HepG2 (cell line): ENCODE measurements around the gene CPT1C. TPM values are rescaled to one million over a fixed set of nuclear protein-coding genes. Genes with fewer than 3 reads are reported as not detected.

Experiments
- ATAC-seq: fragments of 200-7000 bp; cut with Tn5 transposase; 3 replicates; pipeline ENCODE4 v1.9.1; 2020; ENCODE audit warnings: mild to moderate bottlenecking, moderate library complexity
- BruUV-seq: library from RNA; stranded (reverse); fragments of 400-500 nt; replicated peaks from 2 replicates; lab custom pipeline; 2021; lab: Mats Ljungman, UMichigan
- CTCF ChIA-PET: fragments of 300-600 bp; formaldehyde crosslinking; extraction: SDS; loops from one replicate; lab custom pipeline; 2021; ENCODE audit warnings: low total read pairs, inconsistent platforms, low intra/inter-chr PET ratio; lab: Yijun Ruan, JAX
- POLR2A ChIA-PET: fragments of 350-600 bp; sonication (Branson Sonifier 250); formaldehyde crosslinking; loops from one replicate; lab custom pipeline; 2020; ENCODE audit warnings: antibody characterized with exemption, inconsistent platforms; lab: Yijun Ruan, JAX
- DNase-seq: peaks from one replicate; pipeline ENCODE4 v3.0.0-alpha.2; 2015; ENCODE audit warnings: low spot score
- FAIRE-seq: peaks from 3 replicates; lab custom pipeline; 2011; peaks lifted over from hg19 to GRCh38; lab: Jason Lieb, UNC
- H2AFZ ChIP-seq: one replicate; pipeline ENCODE4 v1.6.1; 2011; ENCODE audit warnings: low read length, inconsistent platforms
- H3K27ac ChIP-seq: fragments of 300-600 bp; 3 replicates; pipeline ENCODE4 v1.8.0; 2011; ENCODE audit warnings: mixed run types, mild to moderate bottlenecking, mixed read lengths, low read length, inconsistent platforms; ENCODE audit not compliant: insufficient read depth; ENCODE audit errors: extremely low read length
- H3K27me3 ChIP-seq, 2 experiments: fragments of 200-600 bp in 1 of 2; 2 replicates in 1 of 2; 3 replicates in 1 of 2; pipeline versions ENCODE4 v1.6.0 to v1.8.0; 2011; ENCODE audit warnings: low read length in 2 of 2, mild to moderate bottlenecking in 2 of 2, moderate library complexity in 2 of 2, inconsistent platforms in 1 of 2; ENCODE audit not compliant: insufficient read depth in 2 of 2, control insufficient read depth in 1 of 2
- H3K36me3 ChIP-seq, 2 experiments: fragments of 200-600 bp in 1 of 2; replicated peaks in 1 of 2; 2 replicates in 1 of 2; 3 replicates in 1 of 2; pipeline versions ENCODE4 v1.5.1 to v1.8.0; 2011; ENCODE audit warnings: low read length in 2 of 2, inconsistent platforms in 1 of 2; ENCODE audit not compliant: insufficient read depth in 2 of 2, control insufficient read depth in 1 of 2
- H3K4me1 ChIP-seq: 2 replicates; pipeline ENCODE4 v1.5.1; 2012; ENCODE audit warnings: low read length, inconsistent platforms; ENCODE audit not compliant: insufficient read depth
- H3K4me2 ChIP-seq: 2 replicates; pipeline ENCODE4 v1.6.0; 2011; ENCODE audit warnings: low read depth, low read length, inconsistent platforms
- H3K4me3 ChIP-seq, 3 experiments: fragments of 200-600 bp in 1 of 3; sonication (generic), shearing (Covaris generic) in 1 of 3; replicated peaks in 1 of 3; 2 replicates each; pipeline ENCODE4 v1.5.1; 2011 to 2016; ENCODE audit warnings: low read length in 3 of 3, inconsistent platforms in 2 of 3, low read depth in 2 of 3, mild to moderate bottlenecking in 2 of 3, control low read depth in 1 of 3, mixed read lengths in 1 of 3; ENCODE audit not compliant: insufficient read depth in 1 of 3
- H3K79me2 ChIP-seq: one replicate; pipeline ENCODE4 v1.6.1; 2011; ENCODE audit warnings: low read length, inconsistent platforms; ENCODE audit not compliant: insufficient read depth
- H3K9ac ChIP-seq: 2 replicates; pipeline ENCODE4 v1.6.0; 2011; ENCODE audit warnings: mild to moderate bottlenecking, low read depth, low read length, inconsistent platforms; ENCODE audit not compliant: insufficient read depth
- H3K9me3 ChIP-seq: 2 replicates; pipeline ENCODE4 v1.5.1; 2012; ENCODE audit warnings: mild to moderate bottlenecking, low read length
- H4K20me1 ChIP-seq: 2 replicates; pipeline ENCODE4 v1.6.0; 2011; ENCODE audit warnings: inconsistent platforms, mild to moderate bottlenecking, low read length, moderate library complexity; ENCODE audit not compliant: insufficient read depth
- IKZF4 ChIP-seq: sonication (generic); formaldehyde crosslinking; IDR thresholded peaks from 2 replicates; pipeline ENCODE4 v1.5.1; 2020; ENCODE audit warnings: borderline replicate concordance, mild to moderate bottlenecking, low read depth, missing genetic modification reagents; ENCODE audit errors: not compliant biosample characterization
- MED8 ChIP-seq: sonication (generic); formaldehyde crosslinking; IDR thresholded peaks from 2 replicates; pipeline ENCODE4 v1.8.1; 2023; ENCODE audit warnings: mild to moderate bottlenecking, missing genetic modification reagents; ENCODE audit not compliant: insufficient replicate concordance
- TBP ChIP-seq: sonication (generic); formaldehyde crosslinking; IDR thresholded peaks from 2 replicates; pipeline ENCODE4 v1.5.0; 2020; ENCODE audit warnings: missing genetic modification reagents
- ZNF652 ChIP-seq: IDR thresholded peaks from 2 replicates; pipeline ENCODE4 v1.6.1; 2016; ENCODE audit warnings: low read depth, borderline replicate concordance
- WGBS: methylation state at CpG from one replicate; pipeline ENCODE4 v1.1.6; 2017; ENCODE audit warnings: low lambda C conversion rate; 5-methylcytosine and 5-hydroxymethylcytosine counted together
- in situ Hi-C: cut with HindIII; loops from 2 replicates; pipeline ENCODE4 v1.10.0; 2017; ENCODE audit warnings: low pct_unique_long_range_greater_than_20kb; ENCODE audit not compliant: extremely low pct_ligation_motif_present
- intact Hi-C: fragments of 100-400 bp; cut with micrococcal nuclease; formaldehyde crosslinking; loops from one replicate; pipeline ENCODE4 v1.10.0; 2022; ENCODE audit not compliant: unreplicated experiment
- polyA plus RNA-seq, 8 experiments: library from polyadenylated mRNA; depleted of rRNA in 3 of 8; stranded (reverse) in 7 of 8; unstranded in 1 of 8; fragments of >200 nt; fragmentation: Illumina TruSeq in 4 of 8; extraction: Trizol in 4 of 8; gene quantifications; 2 replicates each; pipeline versions ENCODE4 v1.2.1 to v1.2.3, GENCODE V29; 2011 to 2016; ENCODE audit warnings: low read depth in 4 of 8, missing spikeins in 1 of 8, mixed read lengths in 1 of 8; ENCODE audit not compliant: insufficient read depth in 1 of 8
- total RNA-seq, 5 experiments: library from RNA; depleted of rRNA; stranded (reverse); fragments of >200 nt; fragmentation: Illumina TruSeq; extraction: Trizol; gene quantifications; 2 replicates each; pipeline ENCODE4 v1.2.3, GENCODE V29; 2016; ENCODE audit warnings: low read depth in 1 of 5
- TF ChIP-seq, protein P1 (sequence below): sonication (generic); formaldehyde crosslinking; IDR thresholded peaks from 2 replicates; pipeline ENCODE4 v1.4.0; 2020; ENCODE audit warnings: low read depth, mild to moderate bottlenecking, missing genetic modification reagents
- TF ChIP-seq, protein P2 (sequence below): sonication (generic); formaldehyde crosslinking; IDR thresholded peaks from 2 replicates; pipeline ENCODE4 v1.4.0; 2020; ENCODE audit warnings: mild to moderate bottlenecking, missing genetic modification reagents
- TF ChIP-seq, protein P3 (sequence below): sonication (generic); formaldehyde crosslinking; IDR thresholded peaks from 2 replicates; pipeline ENCODE4 v1.4.0; 2020; ENCODE audit warnings: mild to moderate bottlenecking, missing genetic modification reagents

CPT1C gene
- total and polyA plus RNA-seq, 2 of the 13 experiments (the other 11 are each of a cell fraction or from before 2014, with no cell fraction given) = 0.18 TPM; not detected in 1

DNA sequence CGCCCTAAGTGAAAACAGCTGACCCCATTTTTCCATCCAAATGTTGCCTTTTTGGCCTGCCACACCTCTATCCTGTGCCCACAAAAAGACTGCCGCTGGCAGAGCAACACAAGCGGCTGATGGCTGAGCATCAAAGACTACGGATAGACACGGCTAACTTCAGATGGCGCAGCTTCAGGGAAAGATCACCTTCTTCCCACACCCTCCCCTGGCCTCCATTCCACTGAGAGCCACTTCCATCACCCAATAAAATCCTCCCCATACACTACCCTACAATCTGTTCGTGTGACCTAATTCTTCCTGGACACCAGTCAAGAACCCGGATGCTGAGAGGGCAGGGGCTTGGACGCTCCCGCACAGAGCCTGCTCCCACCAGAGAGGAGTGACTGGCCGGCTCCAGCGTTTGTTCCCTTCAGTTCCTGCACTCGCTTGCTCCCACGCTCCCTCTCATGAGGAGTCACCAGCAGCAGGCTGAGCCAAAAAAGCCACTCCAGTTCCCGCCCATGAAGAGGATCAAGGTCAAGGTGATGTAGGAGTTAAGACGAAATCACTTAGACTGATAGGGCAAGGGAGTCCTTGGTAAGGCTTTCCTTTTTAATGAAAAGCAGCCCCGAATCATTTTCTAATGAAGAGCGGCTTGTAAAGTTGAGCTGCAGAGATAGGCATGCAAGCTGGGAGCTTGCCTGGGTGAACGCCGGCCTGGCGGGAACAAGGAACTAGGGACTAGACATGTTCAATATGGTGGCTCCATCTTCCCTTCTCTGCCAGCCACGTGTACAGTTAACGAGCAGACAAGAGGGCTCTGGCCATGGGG is 36.5 kb downstream of the CPT1C start:
- CTCF ChIA-PET = no interaction called here

More for the DNA sequence above, 36.5 kb downstream of the CPT1C start:
- no peak overlapping the region for H3K27ac ChIP-seq
- BruUV-seq = no TSS peak
- FAIRE-seq (no peak), DNase-seq (no peak), ATAC-seq (no peak)
- TF ChIP-seq IKZF4 (no peak), ZNF652 (CRISPR knock-in tag) (no peak), TBP (no peak), MED8 (CRISPR knock-in tag) (no peak)
- TF ChIP-seq, protein P1, sequence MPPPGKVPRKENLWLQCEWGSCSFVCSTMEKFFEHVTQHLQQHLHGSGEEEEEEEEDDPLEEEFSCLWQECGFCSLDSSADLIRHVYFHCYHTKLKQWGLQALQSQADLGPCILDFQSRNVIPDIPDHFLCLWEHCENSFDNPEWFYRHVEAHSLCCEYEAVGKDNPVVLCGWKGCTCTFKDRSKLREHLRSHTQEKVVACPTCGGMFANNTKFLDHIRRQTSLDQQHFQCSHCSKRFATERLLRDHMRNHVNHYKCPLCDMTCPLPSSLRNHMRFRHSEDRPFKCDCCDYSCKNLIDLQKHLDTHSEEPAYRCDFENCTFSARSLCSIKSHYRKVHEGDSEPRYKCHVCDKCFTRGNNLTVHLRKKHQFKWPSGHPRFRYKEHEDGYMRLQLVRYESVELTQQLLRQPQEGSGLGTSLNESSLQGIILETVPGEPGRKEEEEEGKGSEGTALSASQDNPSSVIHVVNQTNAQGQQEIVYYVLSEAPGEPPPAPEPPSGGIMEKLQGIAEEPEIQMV (CRISPR knock-in tag) = no peak
- TF ChIP-seq, protein P2, sequence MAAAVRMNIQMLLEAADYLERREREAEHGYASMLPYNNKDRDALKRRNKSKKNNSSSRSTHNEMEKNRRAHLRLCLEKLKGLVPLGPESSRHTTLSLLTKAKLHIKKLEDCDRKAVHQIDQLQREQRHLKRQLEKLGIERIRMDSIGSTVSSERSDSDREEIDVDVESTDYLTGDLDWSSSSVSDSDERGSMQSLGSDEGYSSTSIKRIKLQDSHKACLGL (CRISPR knock-in tag) = no peak
- TF ChIP-seq, protein P3, sequence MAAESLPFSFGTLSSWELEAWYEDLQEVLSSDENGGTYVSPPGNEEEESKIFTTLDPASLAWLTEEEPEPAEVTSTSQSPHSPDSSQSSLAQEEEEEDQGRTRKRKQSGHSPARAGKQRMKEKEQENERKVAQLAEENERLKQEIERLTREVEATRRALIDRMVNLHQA (CRISPR knock-in tag) = no peak
- POLR2A ChIA-PET = no interaction called here
- no peak overlapping the region for H3K9ac ChIP-seq
- H3K36me3 ChIP-seq = no peaks in the 10 kb centered on the region
- no peaks in the 10 kb centered on the region for H3K79me2 ChIP-seq
- H3K27me3 ChIP-seq = 0 out of 5 replicates have a peak, but pooled peaks cover 0 to 1% of the 10 kb centered on the region in 2 experiments
- intact Hi-C loops = no loop called here
- H3K4me3 ChIP-seq = no peak overlapping the region
- no peaks in the 10 kb centered on the region for H3K4me1 ChIP-seq
- in situ Hi-C loops = no loop called here
- H4K20me1 ChIP-seq = no peaks in the 10 kb centered on the region
- H3K9me3 ChIP-seq = no peaks in the 10 kb centered on the region
- no peak overlapping the region for H3K4me2 ChIP-seq
- H2AFZ ChIP-seq = no peak overlapping the region
- WGBS = 66% methylated on average over 23 of the region's 23 CpGs
